ENCODE measurements around the gene BCAR3. TPM values are rescaled to one million over a fixed set of nuclear protein-coding genes. Genes with fewer than 3 reads are reported as not detected.

Gene BCAR3
- total RNA-seq, 4 donors from 2014 or later: 17.3 to 72.7 (median 54.2) TPM

DNA sequence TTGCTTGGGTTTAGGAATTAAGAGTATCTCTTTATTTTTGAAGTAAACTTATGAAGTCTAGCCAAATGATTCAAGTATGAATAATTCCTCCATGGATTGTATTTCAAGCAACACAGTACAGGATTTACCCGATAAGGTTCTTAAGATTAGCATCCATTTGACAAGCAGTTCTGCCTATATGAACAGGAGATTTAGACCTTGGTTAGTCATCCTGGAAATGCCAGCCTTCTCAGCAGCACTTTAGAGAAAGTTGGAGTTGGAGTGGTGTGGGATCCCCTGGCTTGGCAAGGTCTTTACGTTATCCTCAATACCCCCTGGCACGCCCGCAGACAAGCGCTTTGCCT, 1.6 kb downstream of the BCAR3 start:
- H3K4me3 ChIP-seq: peak overlapping the region in 3 of 4 donors; percentile 67 to 73 (median 72)
- no peaks in the 10 kb centered on the region for H3K36me3 ChIP-seq
- TF ChIP-seq, protein P1, sequence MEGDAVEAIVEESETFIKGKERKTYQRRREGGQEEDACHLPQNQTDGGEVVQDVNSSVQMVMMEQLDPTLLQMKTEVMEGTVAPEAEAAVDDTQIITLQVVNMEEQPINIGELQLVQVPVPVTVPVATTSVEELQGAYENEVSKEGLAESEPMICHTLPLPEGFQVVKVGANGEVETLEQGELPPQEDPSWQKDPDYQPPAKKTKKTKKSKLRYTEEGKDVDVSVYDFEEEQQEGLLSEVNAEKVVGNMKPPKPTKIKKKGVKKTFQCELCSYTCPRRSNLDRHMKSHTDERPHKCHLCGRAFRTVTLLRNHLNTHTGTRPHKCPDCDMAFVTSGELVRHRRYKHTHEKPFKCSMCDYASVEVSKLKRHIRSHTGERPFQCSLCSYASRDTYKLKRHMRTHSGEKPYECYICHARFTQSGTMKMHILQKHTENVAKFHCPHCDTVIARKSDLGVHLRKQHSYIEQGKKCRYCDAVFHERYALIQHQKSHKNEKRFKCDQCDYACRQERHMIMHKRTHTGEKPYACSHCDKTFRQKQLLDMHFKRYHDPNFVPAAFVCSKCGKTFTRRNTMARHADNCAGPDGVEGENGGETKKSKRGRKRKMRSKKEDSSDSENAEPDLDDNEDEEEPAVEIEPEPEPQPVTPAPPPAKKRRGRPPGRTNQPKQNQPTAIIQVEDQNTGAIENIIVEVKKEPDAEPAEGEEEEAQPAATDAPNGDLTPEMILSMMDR (IDR thresholded peaks at IDR 0.05): no peak
- TF ChIP-seq POLR2A (IDR thresholded peaks at IDR 0.05): no peak
- peaks cover 0 to 11% (median 4%) of the 10 kb centered on the region in 4 donors for H3K4me1 ChIP-seq
- H3K27me3 ChIP-seq: no peaks in the 10 kb centered on the region
- H3K27ac ChIP-seq: peak overlapping the region in 1 of 4 donors; percentile 21
- no peaks in the 10 kb centered on the region for H3K9me3 ChIP-seq
- no peak for DNase-seq

- Histone ChIP-seq H3K4me1 (peaks cover 0 to 16% (median 4%) of the 10 kb centered on the region in 4 donors), H3K27ac (no peak overlapping the region), H3K27me3 (no peaks in the 10 kb centered on the region), H3K9me3 (no peaks in the 10 kb centered on the region), H3K36me3 (no peaks in the 10 kb centered on the region), H3K4me3 (no peak overlapping the region)
- no peak for DNase-seq
- TF ChIP-seq, protein P1 (IDR thresholded peaks at IDR 0.05): no peak
- no peak for TF ChIP-seq POLR2A (IDR thresholded peaks at IDR 0.05)
Measured at GRCh38 chr1:93679546-93679945, 2.1 kb downstream of the BCAR3 start.

DNA sequence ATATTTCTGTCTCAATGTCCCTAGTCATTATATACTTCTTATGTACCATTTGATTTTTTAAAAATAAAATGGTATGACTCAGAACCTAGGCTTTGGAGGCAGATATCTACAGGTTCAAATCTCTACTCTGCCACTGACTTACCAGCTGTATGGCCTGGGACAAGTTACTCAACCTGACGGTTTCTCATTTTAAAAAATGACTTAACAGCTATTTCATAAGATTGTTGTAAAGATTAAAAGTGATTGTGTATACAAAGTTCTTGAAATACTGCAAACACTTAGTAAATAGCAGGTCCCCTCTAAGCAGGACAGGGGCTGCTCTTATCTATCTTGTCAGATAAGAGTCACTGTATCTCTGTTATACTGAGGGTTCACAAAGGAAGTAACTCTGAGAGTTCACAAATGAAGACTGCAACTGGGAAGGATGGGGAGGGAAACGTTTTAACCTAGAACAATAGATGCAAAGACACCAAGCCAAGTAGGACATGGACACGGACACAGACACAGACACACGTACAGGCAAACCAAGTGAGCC, 2.6 kb downstream of the BCAR3 start:
- Histone ChIP-seq H3K4me1 (peaks cover 0 to 19% (median 4%) of the 10 kb centered on the region in 4 donors), H3K36me3 (no peaks in the 10 kb centered on the region), H3K9me3 (no peaks in the 10 kb centered on the region), H3K27me3 (no peaks in the 10 kb centered on the region), H3K4me3 (no peak overlapping the region), H3K27ac (no peak overlapping the region)
- TF ChIP-seq, protein P1 (IDR thresholded peaks at IDR 0.05): no peak
- TF ChIP-seq POLR2A (IDR thresholded peaks at IDR 0.05): no peak
- DNase-seq: no peak

GRCh38 chr1:93678491-93678890, 3.1 kb downstream of the BCAR3 start:
- Histone ChIP-seq H3K4me1 (peaks cover 0 to 19% (median 4%) of the 10 kb centered on the region in 4 donors), H3K27me3 (no peaks in the 10 kb centered on the region), H3K36me3 (no peaks in the 10 kb centered on the region), H3K9me3 (no peaks in the 10 kb centered on the region), H3K27ac (no peak overlapping the region), H3K4me3 (no peak overlapping the region)
- no peak for TF ChIP-seq POLR2A (IDR thresholded peaks at IDR 0.05)
- TF ChIP-seq, protein P1 (IDR thresholded peaks at IDR 0.05): no peak
- DNase-seq: no peak

GRCh38 chr1:93677729-93678128, 3.9 kb downstream of the BCAR3 start:
- DNase-seq: no peak
- Histone ChIP-seq H3K4me3 (no peak overlapping the region), H3K36me3 (no peaks in the 10 kb centered on the region), H3K9me3 (no peaks in the 10 kb centered on the region), H3K27me3 (no peaks in the 10 kb centered on the region), H3K4me1 (peaks cover 0 to 24% (median 4%) of the 10 kb centered on the region in 4 donors), H3K27ac (no peak overlapping the region)
- TF ChIP-seq POLR2A (IDR thresholded peaks at IDR 0.05): no peak
- TF ChIP-seq, protein P1 (IDR thresholded peaks at IDR 0.05): no peak

DNA sequence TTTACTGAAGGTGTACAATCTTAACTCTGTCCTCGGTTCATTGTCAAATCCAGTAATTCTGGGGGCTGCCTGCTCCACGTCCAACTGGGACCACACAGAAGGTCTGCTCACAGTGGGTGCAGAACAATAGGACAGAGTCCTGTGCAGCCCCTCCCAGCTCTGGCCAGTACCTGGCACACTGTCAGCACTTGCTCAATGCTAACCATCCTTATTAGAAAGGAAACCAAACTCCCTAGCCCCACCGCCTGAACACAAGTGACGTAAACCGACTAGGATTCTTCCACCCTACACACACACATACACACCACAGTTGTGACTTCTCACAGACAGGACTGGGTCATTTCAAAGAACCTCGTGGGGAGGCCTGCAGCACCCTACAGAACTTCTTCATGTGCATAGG, 5.2 kb downstream of the BCAR3 start:
- TF ChIP-seq POLR2A (IDR thresholded peaks at IDR 0.05): no peak
- TF ChIP-seq, protein P1 (IDR thresholded peaks at IDR 0.05): no peak
- no peaks in the 10 kb centered on the region for H3K9me3 ChIP-seq
- peaks cover 0 to 31% (median 2%) of the 10 kb centered on the region in 4 donors for H3K4me1 ChIP-seq
- no peak for DNase-seq
- H3K27ac ChIP-seq: no peak overlapping the region
- no peak overlapping the region for H3K4me3 ChIP-seq
- no peaks in the 10 kb centered on the region for H3K27me3 ChIP-seq
- no peaks in the 10 kb centered on the region for H3K36me3 ChIP-seq

All from Peyer's patch (tissue), 4 donors.